ENCODE results near the gene HGFAC.

Gene HGFAC

DNA sequence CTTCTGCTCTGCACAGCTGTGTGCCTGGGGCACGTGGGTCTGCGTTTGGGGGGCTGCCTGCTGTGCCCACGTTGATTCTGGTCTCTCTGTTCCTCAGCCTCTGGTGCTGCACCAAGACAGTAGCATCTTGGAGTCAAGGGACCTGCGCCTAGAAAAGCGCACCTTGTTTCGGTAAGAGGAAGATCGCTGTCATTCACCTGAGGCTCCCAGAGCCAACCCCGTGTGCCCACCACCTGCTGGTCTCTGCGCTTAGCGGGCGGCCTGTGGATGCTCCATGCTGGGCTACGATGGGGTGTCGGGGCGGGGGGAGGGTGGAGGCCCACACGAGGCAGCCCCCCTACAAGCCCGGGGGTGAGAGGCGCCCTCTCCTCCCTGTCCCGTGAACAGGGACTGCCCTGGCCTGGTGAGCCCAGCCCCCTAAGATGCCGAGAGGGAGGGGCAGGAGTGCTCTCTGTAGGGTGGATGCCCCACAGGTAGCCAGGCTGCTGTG lies 18.9 kb upstream of the HGFAC start:
- intact Hi-C loops (cut with DNase I) = no loop called here
- peak in 2 of 10 donors; percentile 46 to 51 for DNase-seq

DNA sequence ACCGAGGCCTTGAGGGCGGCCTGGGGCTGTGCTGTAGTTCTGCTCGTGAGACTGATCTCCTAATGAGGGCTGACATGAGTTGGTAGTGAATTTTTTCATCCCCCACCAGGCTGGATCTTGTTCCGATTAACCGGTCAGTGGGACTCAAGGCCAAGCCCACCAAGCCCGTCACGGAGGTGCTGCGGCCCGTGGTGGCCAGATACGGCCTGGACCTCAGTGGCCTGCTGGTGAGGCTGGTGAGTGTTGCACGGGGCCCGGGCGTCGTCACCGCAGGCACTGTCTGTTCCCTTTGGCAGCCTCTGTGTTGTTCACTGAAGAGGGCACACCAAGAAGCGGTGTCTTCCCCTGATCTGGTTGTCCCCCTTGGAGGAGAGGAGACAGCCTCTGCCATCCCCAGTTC lies 18.4 kb upstream of the HGFAC start:
- intact Hi-C loops (cut with DNase I) = no loop called here
- DNase-seq = peak in 2 of 10 donors; percentile 37 to 74

DNA sequence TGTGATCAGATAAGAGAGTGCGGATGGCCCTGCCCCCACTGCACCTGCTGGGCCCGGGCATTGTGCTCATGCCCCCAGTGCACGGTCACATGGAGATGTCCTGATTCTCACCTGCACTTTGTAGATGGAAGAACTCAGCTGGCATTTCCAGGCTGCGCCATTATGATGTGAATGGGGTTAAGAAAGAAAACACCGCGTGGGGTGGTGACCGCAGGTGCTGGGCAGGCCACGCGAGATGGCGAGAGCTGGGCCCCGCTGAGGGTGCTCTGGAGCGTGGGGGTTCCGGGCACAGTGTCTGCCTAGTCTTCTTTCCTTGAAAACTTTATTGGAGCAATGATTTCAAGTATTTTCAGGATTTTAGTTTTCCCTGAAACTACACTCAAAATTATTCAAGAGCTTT lies 17.8 kb upstream of the HGFAC start:
- intact Hi-C loops (cut with DNase I) = no loop called here
- no peak for DNase-seq

DNA sequence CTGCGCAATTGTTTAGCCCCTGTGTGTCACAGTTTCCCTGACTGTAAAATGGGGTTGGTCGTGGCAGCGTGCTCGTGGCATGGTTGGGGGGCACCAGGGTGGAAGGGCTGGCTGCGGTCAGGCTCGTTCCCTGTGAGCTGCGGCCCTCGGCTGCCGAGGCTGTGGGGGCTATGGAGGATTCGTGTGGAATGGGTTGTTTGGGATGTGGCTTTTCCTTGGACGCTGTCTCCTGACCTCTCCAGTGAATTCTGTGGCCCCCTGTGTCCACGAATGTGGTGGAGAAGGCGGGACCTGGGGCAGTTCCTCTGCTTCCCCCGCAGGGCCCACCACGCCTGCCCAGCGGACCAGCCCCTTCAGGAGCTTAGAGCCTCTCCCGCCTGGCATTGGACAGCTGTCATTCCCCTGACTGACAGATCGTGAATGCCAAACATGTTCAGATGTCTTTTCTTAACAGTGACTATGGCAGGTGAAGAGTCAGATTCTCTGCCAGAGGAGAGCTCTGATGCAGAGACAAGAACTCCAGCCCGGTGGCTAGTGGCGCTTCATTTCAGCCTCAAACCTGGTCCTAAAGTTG lies 17.2 kb upstream of the HGFAC start:
- intact Hi-C loops (cut with DNase I) = no loop called here
- no peak for DNase-seq

DNA sequence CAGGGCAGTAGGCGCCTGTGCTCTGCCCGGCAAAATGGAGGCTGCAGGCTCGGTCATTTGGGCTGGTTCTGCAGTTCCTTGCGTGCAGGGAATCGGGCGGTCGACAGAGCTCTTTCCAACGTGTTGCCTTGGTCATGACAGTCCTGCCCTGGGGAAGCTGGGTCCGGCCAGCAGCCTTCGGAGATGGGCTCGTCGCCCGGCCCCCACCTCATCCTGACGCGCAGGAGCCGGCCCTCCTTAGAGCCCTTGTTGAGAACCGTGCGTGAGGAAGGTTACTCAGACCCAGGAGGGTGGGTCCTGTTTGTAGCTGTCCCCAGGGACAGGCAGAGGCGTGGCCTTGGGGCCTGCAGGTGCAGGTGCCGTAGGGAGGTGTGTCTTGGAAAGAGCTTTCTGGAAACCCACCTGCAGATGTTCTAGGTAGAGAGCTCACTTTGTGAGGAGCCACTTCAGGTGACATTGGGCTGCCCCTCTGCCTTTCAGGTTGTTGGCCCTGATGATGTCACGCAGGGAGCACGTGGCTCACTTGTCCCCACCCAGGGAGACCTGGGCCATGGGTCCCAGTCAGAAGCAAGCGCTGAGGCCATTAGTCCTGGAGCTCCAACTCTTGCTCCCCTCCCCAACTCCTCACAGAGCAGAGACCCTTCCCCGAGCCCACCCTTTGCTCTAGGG lies 15.2 kb upstream of the HGFAC start:
- DNase-seq = no peak
- intact Hi-C loops (cut with DNase I) = no loop called here

DNA sequence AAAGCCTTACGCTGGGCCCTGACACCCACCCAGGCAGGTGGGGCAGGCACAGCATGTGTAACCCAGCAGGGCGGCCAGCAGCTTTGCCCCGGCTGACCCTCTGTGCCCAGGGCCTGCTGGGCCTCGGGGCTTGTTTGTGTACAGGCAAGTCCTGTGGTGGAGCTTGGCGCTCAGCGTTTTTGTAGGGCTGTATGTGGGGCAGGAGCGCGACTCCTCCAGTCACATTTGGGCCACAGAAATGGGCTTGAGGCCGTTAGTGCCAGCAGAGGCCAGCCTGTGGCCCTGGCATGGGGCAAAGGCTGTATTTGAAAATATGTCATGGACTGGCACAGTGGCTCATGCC lies 14.7 kb upstream of the HGFAC start:
- DNase-seq = peak in 1 of 10 donors; percentile 77
- intact Hi-C loops (cut with DNase I) = no loop called here

DNA sequence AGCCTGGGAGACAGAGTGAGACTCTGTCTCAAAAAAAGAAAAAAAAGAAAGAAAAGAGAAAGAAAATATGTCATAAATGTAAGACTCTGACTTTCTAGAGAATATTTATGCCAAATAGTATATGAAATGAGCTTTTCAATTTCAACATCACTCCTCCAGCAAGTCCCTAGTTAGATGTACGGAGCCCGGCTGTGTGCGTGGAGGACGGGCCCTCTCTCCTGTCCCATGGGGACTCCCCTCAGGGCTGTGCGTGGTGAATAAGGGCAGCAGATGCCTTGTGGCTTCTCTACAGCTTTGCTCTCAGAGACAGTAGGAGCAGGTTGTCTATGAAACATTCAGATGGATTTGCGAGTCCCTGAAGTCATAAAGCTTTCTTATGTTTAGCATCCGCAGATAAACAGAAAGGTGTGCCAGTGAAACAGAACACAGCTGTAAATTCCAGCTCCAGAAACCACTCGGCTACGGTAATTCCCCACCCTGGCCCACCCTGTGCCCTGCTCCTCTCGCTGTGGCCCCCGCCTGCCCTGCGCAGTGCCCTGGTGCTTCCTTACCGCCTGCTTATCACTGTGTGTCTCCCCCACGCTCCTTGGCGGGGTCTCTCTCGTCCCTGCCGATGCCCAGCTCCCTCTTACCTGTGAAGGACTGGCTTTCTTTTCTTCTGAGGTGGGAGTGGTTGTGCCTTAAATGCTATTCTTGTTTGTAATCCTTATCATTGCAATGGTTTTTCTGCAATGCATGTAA lies 13.9 kb upstream of the HGFAC start:
- intact Hi-C loops (cut with DNase I) = no loop called here
- no peak for DNase-seq

DNA sequence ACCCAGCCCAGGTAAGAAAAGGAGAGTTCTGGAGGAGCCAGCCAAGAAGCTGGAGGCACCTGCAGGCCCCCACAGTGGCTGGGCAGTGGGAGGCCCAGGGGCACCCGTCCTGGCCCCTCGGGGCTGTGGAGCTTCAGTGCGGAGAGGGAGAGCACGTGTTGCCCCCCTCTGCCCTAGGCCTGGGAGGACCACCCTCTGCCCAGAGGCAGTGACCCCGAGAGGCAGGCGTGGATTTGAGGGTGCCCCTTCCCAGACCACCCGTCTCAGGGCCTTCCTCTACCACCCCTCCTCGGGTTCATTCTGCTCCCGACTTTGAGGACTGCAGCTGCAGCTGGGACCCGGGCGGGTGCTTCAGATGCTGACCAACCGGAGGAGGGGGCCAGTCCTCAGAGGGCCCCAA lies 12.1 kb upstream of the HGFAC start:
- intact Hi-C loops (cut with DNase I) = no loop called here
- no peak for DNase-seq

DNA sequence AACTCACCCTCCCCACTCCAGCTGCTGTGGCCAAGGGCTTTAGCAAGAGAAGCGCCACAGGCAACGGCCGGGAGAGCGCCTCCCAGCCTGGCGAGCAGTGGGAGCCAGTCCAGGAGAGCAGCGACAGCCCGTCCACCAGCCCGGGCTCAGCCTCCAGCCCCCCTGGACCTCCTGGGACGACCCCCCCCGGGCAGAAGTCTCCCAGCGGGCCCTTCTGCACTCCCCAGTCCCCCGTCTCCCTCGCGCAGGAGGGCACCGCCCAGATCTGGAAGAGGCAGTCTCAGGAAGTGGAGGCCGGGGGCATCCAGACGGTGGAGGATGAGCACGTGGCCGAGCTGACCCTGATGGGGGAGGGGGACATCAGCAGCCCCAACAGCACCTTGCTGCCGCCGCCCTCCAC lies 11.2 kb upstream of the HGFAC start:
- DNase-seq = no peak
- intact Hi-C loops (cut with DNase I) = no loop called here

DNA sequence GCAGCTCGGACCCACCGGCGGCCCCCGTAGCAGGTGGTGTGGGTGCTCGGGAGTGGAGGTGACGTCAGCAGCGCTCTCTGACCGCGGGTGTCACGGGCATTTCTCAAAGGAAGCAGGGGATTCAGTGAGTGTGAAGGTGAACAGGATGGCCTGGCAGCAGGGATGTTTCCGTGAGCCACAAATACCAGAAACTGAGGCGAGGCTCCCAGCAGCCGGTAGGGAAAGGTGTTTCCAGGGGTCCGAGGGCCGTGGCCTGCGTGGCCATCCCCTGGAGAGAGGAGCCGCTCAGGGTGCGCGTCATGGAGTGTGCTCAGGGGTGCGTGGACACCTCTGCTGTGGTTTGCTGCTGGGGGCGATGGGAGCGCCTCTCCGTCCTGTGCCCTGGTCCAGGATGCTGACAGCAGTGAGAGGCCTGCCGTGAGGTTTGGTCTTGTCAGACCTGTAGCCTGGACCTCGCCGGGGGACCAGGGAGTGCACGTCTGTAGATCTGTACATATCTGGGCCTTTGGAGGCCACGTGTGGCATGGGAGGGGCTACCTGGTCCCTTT lies 10.2 kb upstream of the HGFAC start:
- no peak for DNase-seq
- intact Hi-C loops (cut with DNase I) = no loop called here

DNA sequence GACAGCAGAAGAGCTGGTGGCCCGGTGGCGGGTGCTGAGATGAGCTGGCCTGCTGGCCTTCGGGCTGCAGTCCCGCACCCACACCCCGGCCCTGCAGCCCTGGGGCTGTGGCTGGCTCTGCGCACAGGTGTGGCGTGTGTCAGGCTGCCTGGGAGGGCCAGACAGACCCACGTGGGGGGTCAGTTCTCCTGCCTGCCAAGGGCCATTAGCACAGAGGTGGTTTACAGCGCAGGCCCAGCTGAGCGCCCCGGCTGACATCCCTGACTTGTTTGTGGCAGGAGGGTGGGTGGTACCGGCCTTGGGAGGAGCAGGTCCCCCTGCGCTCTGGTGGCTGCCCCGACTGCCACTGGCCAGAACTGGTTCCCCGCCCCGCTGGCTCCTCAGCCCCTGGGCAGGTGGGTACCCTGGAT lies 9.4 kb upstream of the HGFAC start:
- intact Hi-C loops (cut with DNase I) = no loop called here
- DNase-seq = peak in 2 of 10 donors; percentile 62 to 77

DNA sequence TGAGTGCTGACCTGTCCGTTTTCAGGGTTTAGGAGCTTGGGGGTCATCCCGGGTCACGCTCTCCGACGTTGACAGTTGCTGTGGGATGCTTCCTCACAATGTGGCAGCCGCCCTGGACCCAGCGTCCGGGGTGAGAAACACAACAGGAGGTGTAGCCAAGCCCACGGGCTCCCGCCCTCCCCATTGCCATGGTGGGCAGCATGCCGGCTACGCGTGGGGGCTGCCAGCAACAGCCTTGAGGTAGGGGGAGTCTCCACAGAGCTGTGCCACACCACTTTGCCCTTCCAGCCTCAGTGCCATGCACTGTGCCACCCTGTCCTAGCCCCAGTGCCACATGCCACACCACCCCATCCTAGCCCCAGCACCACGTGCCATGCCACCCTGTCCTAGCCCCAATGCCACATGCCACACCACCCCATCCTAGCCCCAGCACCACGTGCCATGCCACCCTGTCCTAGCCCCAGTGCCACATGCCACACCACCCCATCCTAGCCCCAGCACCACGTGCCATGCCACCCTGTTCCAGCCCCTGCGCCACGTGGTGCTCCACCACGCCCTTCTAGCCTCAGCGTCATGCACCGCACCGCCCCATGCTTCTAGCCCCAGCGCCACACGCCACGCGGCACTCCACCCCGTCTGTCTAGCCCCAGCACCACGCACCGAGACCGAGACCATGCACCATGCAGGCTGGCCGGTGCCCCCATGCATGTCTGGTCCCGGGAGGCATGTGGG lies 8.5 kb upstream of the HGFAC start:
- intact Hi-C loops (cut with DNase I) = no loop called here
- peak in 2 of 10 donors; percentile 67 to 70 for DNase-seq

DNA sequence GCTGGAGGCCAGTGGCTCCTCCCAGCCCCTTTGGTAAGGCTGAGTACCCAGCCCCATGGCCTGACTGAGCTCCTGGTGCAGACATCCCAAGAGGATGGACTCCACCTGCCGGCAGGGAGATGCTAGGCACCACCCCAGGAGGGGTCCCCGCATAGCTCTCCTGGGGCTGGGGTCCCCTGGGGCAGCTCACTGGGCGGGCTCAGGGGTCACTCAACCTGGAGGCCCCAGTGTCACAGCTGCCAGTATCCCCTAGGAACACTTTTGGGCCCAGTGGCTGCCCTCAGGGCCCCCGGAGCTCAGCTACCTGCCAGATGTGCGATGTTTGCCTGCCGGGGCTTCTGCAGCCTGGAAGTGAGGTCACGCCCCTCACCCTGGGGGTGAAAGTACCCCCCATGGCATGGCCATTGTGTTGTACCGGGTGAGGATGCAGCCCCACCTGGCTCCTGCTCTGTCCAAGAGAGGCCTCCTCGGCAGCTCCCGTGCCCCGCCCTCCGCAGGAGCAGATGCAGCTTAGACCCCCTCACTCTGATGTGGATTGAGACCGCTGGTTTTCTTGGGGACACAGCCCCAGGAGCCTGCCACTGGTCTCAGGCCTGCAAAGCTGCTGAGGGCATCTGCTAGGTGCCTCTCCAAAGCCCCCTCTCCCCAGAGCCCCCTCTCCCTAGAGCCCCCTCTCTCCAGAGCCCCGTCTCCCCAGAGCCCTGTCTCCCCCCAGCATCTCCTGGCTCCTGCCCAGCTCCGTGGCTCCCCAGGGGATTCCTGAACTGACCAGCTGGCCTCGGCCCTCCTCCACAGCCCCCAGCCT lies 6.7 kb upstream of the HGFAC start:
- intact Hi-C loops (cut with DNase I) = no loop called here
- DNase-seq = peak in 3 of 10 donors; percentile 12 to 77 (median 56)

DNA sequence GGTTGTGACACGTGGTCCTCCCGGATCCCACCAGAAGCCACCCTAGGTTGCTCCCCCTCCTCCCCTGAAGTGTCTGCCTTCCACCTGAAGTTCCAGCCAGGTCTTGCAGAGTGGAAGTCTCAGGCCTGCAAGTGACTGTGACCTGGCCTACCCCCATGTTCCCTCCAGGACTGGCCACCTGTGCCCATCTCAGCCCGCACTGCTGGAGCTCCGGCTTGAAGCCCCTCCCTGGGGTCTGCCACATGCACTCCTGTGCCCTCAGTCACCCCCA lies 6.1 kb upstream of the HGFAC start:
- intact Hi-C loops (cut with DNase I) = no loop called here
- DNase-seq = peak in 2 of 10 donors; percentile 15 to 64

DNA sequence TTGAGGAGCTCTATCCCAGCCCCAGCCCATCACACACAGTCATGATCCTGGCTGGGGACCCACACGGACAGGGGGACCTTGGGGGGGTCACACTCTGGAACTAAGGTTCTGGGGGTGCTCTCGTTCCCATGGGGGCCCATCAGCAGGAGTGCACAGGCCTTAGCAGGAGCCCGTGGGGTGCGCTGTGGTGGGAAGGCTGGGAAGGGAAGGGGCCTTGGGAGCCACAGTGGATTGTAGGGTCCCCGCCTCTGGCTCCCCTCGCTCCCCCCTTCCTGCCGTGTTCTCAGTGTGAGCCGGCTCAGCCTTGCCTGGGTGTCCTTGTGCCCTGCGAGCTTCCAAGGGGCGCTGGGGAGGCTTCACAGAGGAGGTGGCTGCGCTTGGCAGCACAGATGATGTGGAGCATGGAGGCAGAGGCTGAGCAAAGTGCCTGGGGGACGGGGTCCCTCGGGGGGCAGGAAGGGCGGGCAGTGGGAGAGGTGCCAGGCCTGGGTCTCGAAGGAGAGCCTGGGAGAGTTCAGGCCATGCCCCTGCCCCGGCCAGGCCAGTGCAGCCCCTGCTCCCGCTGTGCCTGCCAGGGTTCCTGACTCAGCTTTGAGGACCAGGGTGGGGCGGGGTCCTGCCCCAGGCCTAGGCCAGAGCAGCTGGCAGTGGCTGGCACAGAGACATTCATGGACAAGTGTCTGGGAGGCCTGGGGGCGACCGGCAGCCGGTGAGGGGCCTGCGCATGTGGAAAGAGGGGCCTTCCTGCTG lies 5.5 kb upstream of the HGFAC start:
- intact Hi-C loops (cut with DNase I) = no loop called here
- peak in 4 of 10 donors; percentile 29 to 83 (median 69) for DNase-seq

DNA sequence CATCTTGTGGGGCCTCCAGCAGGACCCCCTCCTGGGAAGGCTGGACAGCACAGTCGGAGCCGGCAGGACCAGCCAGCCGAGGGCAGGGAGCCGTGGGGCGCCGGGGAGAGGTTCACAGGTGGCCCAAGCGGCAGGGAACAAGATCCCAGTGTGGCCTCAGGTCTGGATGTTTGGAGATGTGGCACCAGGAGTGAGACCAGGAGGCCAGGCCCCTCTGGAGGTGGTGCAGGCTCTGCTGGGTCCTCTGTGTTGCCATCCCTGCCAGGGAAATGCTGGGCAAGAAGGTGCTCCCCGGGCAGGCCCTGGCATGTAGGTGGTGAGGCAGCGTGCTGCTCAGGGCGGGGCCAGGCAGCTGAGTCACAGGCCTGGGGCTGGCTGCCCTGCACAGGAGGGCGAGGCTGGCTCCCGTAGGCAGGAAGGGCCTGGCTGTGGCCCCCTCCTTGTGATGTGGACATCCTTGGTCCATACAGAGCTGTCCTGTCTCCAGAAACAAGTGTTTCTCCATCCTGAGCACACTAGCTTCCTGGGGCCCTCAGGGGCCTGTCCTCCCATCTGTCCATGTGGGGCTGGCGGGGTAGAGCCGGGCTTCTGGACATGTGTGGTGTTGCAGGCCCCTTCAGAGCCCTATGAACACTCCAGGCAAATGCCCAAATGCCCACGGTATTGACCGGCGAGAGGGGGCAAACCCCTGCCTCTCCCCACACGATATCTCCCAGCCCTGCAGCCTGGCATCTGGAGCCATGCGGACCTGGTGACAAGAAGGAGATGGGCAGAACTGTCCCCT lies 4.8 kb upstream of the HGFAC start:
- peak in 3 of 10 donors; percentile 29 to 79 (median 66) for DNase-seq
- intact Hi-C loops (cut with DNase I) = no loop called here

DNA sequence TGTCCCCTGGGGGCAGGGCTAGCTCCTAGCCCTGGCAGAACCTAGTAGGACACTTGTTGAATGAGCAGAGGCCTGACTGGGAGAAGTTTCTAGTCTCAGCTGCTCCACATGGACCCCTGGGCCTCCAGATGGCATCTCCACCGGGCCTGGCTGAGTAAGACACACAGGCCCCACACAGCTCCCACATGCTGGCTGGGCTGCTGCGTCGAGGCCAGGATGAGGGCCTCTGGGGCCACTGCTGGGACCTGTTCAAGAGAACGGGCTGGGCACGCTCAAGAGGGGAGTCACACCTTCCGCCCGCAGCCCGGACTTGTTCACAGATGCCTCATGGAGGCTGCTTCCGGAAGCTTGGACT lies 4.2 kb upstream of the HGFAC start:
- DNase-seq = peak in 4 of 10 donors; percentile 25 to 88 (median 64)
- intact Hi-C loops (cut with DNase I) = no loop called here

DNA sequence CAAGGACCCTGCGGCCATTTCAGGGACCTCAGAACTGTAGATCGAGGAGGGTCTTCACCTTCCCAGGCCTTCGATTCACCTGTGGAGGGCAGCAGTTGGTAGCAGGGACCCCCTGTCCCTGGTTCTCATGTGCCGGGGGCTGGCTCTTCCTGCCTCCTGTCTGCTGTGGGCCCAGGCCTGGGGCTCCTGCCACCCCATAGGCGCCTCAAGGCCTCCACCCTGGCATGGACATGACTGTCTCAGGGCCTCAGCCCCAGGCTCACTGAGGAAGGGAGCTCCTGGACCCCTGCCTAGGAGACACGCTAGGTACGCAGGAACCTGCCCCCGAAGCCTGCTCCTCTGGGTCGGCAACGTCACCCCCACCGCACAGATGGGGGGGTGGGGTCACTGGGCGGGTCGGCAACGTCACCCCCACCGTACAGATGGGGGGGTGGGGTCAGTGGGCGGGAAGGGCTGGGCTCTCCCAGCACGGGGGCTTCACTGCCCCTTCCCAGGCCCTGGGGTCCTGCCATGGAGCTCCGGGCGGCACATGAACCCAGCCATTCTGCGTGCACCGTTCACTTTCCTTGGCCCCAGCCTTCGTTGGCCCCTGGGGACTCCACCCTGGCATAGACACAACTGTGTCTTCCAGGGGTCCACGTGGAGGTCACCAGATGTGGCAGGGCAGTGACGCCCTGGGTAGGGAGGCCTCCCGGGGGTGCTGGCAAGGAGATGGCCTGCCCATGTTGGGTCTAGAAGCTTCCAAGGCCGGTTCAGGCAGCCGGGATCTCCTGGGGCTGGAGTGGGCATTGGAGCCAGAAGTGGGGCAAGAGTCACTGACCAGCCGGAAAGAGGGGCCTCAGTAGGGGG lies 3.5 kb upstream of the HGFAC start:
- peak in 3 of 10 donors; percentile 22 to 78 (median 61) for DNase-seq

More for the DNA sequence above, 3.5 kb upstream of the HGFAC start:
- intact Hi-C loops (cut with DNase I) = no loop called here

Measured in posterior cingulate gyrus (tissue), 11 donors.